Measurements from ENCODE around the gene AMZ1. TPM values are rescaled to one million over a fixed set of nuclear protein-coding genes. Genes with fewer than 3 reads are reported as not detected.
"Not testable (repeated sequence)": the region's sequence is repeated elsewhere in the genome, so short reads cannot be mapped to it uniquely, and the experiment has no call there.

AMZ1 gene
- total RNA-seq, 1 donor from 2014 or later: not detected

- H3K9me3 ChIP-seq: no peaks in the 10 kb centered on the region
- peaks cover 4 to 5% of the 10 kb centered on the region in 2 donors for H3K4me1 ChIP-seq
- peaks cover 21 to 46% of the 10 kb centered on the region in 2 donors for H3K36me3 ChIP-seq
- H3K27ac ChIP-seq: no peak overlapping the region
- no peak for TF ChIP-seq CTCF (IDR thresholded peaks at IDR 0.05)
- intact Hi-C loops (cut with DNase I): no loop called here
- no peak overlapping the region for H3K4me3 ChIP-seq
- peak in 1 of 2 donors; percentile 51 for DNase-seq (ENCODE audit: low spot score in 2 of 2)
- no peaks in the 10 kb centered on the region for H3K27me3 ChIP-seq
Measured at GRCh38 chr7:2725178-2726105, 37.4 kb downstream of the AMZ1 start.

- no peaks in the 10 kb centered on the region for H3K9me3 ChIP-seq
- DNase-seq (ENCODE audit: low spot score in 2 of 2): peak in 1 of 2 donors; percentile 58
- H3K4me1 ChIP-seq: peaks cover 4 to 5% of the 10 kb centered on the region in 2 donors
- intact Hi-C loops (cut with DNase I): no loop called here
- peaks cover 21 to 46% of the 10 kb centered on the region in 2 donors for H3K36me3 ChIP-seq
- no peaks in the 10 kb centered on the region for H3K27me3 ChIP-seq
- no peak overlapping the region for H3K27ac ChIP-seq
- no peak for TF ChIP-seq CTCF (IDR thresholded peaks at IDR 0.05)
- H3K4me3 ChIP-seq: no peak overlapping the region
Measured at GRCh38 chr7:2726316-2727018, 38.5 kb downstream of the AMZ1 start.

- H3K27me3 ChIP-seq; H3K27ac ChIP-seq; H3K4me3 ChIP-seq; H3K4me1 ChIP-seq; H3K9me3 ChIP-seq; intact Hi-C loops (cut with DNase I): not testable (repeated sequence)
- H3K36me3 ChIP-seq: peaks cover 21 to 42% of the 10 kb centered on the region in 2 donors
- DNase-seq (ENCODE audit: low spot score in 2 of 2): peak in 1 of 2 donors; percentile 54
Measured at GRCh38 chr7:2727206-2727605, 39.2 kb downstream of the AMZ1 start.

- Histone ChIP-seq H3K9me3 (no peaks in the 10 kb centered on the region), H3K27me3 (no peaks in the 10 kb centered on the region), H3K27ac (peak overlapping the region in 1 of 2 donors; percentile 37), H3K4me3 (no peak overlapping the region), H3K36me3 (peaks cover 14 to 37% of the 10 kb centered on the region in 2 donors), H3K4me1 (peaks cover 4 to 5% of the 10 kb centered on the region in 2 donors)
- intact Hi-C loops (cut with DNase I): no loop called here
- peak in 1 of 2 donors; percentile 59 for DNase-seq (ENCODE audit: low spot score in 2 of 2)
- TF ChIP-seq CTCF (IDR thresholded peaks at IDR 0.05): no peak
Measured at GRCh38 chr7:2728316-2729030, 40.5 kb downstream of the AMZ1 start.

GRCh38 chr7:2729031-2729892 lies 41.3 kb downstream of the AMZ1 start:
- peaks cover 13 to 34% of the 10 kb centered on the region in 2 donors for H3K36me3 ChIP-seq
- peak overlapping the region in 1 of 2 donors; percentile 37 for H3K27ac ChIP-seq
- peak in 1 of 2 donors; percentile 60 for DNase-seq (ENCODE audit: low spot score in 2 of 2)
- peak overlapping the region in 1 of 2 donors; percentile 42 for H3K4me3 ChIP-seq
- no peaks in the 10 kb centered on the region for H3K27me3 ChIP-seq
- peaks cover 4 to 5% of the 10 kb centered on the region in 2 donors for H3K4me1 ChIP-seq
- intact Hi-C loops (cut with DNase I): no loop called here
- H3K9me3 ChIP-seq: peaks cover 0 to 3% of the 10 kb centered on the region in 2 donors
- no peak for TF ChIP-seq CTCF (IDR thresholded peaks at IDR 0.05)
